ENCODE measurements around the gene IRX5. TPM values are rescaled to one million over a fixed set of nuclear protein-coding genes. Genes with fewer than 3 reads are reported as not detected.
A peak's percentile ranks its signal among the peaks of the same experiment; 100 is the strongest.

The IRX5 gene
- total and polyA plus RNA-seq, 4 donors = not detected

- H3K4me1 ChIP-seq (ENCODE audit: control insufficient read depth in 4 of 4, insufficient read depth in 4 of 4, low read length in 3 of 4) = no peaks in the 10 kb centered on the region
- H3K9ac ChIP-seq (ENCODE audit: low read depth in 1 of 2, low read length in 2 of 2) = no peak overlapping the region
- H3K27me3 ChIP-seq (ENCODE audit: control insufficient read depth in 4 of 4, insufficient read depth in 4 of 4, low read length in 3 of 4) = peaks cover 0 to 2% (median 0%) of the 10 kb centered on the region in 4 donors
- no peaks in the 10 kb centered on the region for H3K9me3 ChIP-seq (ENCODE audit: control insufficient read depth in 4 of 4, low read length in 3 of 4)
- no peak overlapping the region for H3K4me3 ChIP-seq (ENCODE audit: low read depth in 1 of 3, low read length in 3 of 3)
- no peaks in the 10 kb centered on the region for H3K36me3 ChIP-seq (ENCODE audit: control insufficient read depth in 4 of 4, insufficient read depth in 3 of 4, low read depth in 1 of 4, low read length in 3 of 4)
- TF ChIP-seq RAD21 (IDR thresholded peaks at IDR 0.05) = no peak
- TF ChIP-seq REST (IDR thresholded peaks at IDR 0.05) = no peak
- TF ChIP-seq YY1 (IDR thresholded peaks at IDR 0.05) = no peak
- TF ChIP-seq MAX (IDR thresholded peaks at IDR 0.05) = no peak
- no peak for TF ChIP-seq ZBTB33 (IDR thresholded peaks at IDR 0.05)
- no peak for TF ChIP-seq NR2F2 (IDR thresholded peaks at IDR 0.05)
- TF ChIP-seq EGR1 (IDR thresholded peaks at IDR 0.05; ENCODE audit: low read depth in 2 of 2) = no peak
- no peak for TF ChIP-seq SP1 (IDR thresholded peaks at IDR 0.05)
- TF ChIP-seq ATF3 (IDR thresholded peaks at IDR 0.05) = no peak
- TF ChIP-seq HNF4G (IDR thresholded peaks at IDR 0.05) = no peak
- no peak for TF ChIP-seq GABPA (IDR thresholded peaks at IDR 0.05 in 1 of 2, conservative IDR thresholded peaks at IDR 0.05 in 1 of 2)
- TF ChIP-seq RXRA (IDR thresholded peaks at IDR 0.05) = no peak
- TF ChIP-seq JUND (IDR thresholded peaks at IDR 0.05) = no peak
- no peak for TF ChIP-seq FOXA2 (IDR thresholded peaks at IDR 0.05)
- no peak for TF ChIP-seq FOXA1 (IDR thresholded peaks at IDR 0.05)
- H3K27ac ChIP-seq (ENCODE audit: low read depth in 1 of 2, low read length in 2 of 2) = no peak overlapping the region
- no peak for DNase-seq (ENCODE audit: low spot score)
Measured at GRCh38 chr16:54955757-54956156, 25.1 kb downstream of the IRX5 start.

- Histone ChIP-seq H3K9me3 (ENCODE audit: control insufficient read depth in 4 of 4, low read length in 3 of 4) (no peaks in the 10 kb centered on the region), H3K36me3 (ENCODE audit: control insufficient read depth in 4 of 4, insufficient read depth in 3 of 4, low read depth in 1 of 4, low read length in 3 of 4) (no peaks in the 10 kb centered on the region), H3K4me1 (ENCODE audit: control insufficient read depth in 4 of 4, insufficient read depth in 4 of 4, low read length in 3 of 4) (no peaks in the 10 kb centered on the region), H3K27ac (ENCODE audit: low read depth in 1 of 2, low read length in 2 of 2) (no peak overlapping the region), H3K9ac (ENCODE audit: low read depth in 1 of 2, low read length in 2 of 2) (no peak overlapping the region), H3K27me3 (ENCODE audit: control insufficient read depth in 4 of 4, insufficient read depth in 4 of 4, low read length in 3 of 4) (peaks cover 0 to 2% (median 0%) of the 10 kb centered on the region in 4 donors), H3K4me3 (ENCODE audit: low read depth in 1 of 3, low read length in 3 of 3) (no peak overlapping the region)
- DNase-seq (ENCODE audit: low spot score) = peak; percentile 46
- TF ChIP-seq CTCF (IDR thresholded peaks at IDR 0.05; ENCODE audit: low read depth, low read length, missing input control) = peak; percentile 71
- TF ChIP-seq RAD21 (IDR thresholded peaks at IDR 0.05) = peak; percentile 75 to 76
- TF ChIP-seq YY1 (IDR thresholded peaks at IDR 0.05) = no peak
- WGBS = 55% methylated on average over 2 of the region's 2 CpGs
Measured at GRCh38 chr16:54957403-54958166, 26.9 kb downstream of the IRX5 start.

Measured in liver (tissue), 9 donors.